Endothelial cell of umbilical vein (primary cell): ENCODE results near the gene PTPRU. TPM values are rescaled to one million over a fixed set of nuclear protein-coding genes. Genes with fewer than 3 reads are reported as not detected.

Source experiments
- BruUV-seq: library from RNA; stranded (reverse); fragments of 400-500 nt; replicated peaks from 2 replicates; lab custom pipeline; 2021; lab: Mats Ljungman, UMichigan
- CTCF ChIA-PET: fragments of 300-600, 350-600 bp; sonication (Branson Sonifier 250); formaldehyde crosslinking; loops from one replicate; lab custom pipeline; 2021; ENCODE audit warnings: antibody characterized with exemption, inconsistent platforms; lab: Charles Lee
- POLR2A ChIA-PET: fragments of 300-600, 350-600 bp; sonication (Branson Sonifier 250); formaldehyde crosslinking; loops from one replicate; lab custom pipeline; 2021; ENCODE audit warnings: antibody characterized with exemption, inconsistent platforms; lab: Charles Lee
- DNase-seq: peaks from one replicate; pipeline ENCODE4 v3.0.0-alpha.2; 2011; ENCODE audit warnings: low read depth, low spot score
- FAIRE-seq: peaks from 2 replicates; lab custom pipeline; 2011; peaks lifted over from hg19 to GRCh38; lab: Jason Lieb, UNC
- H2AFZ ChIP-seq: 2 replicates; pipeline ENCODE4 v1.6.0; 2012; ENCODE audit warnings: low read depth, low read length, control low read depth, inconsistent platforms
- H3K27ac ChIP-seq: 2 replicates; pipeline ENCODE4 v1.5.1; 2011; ENCODE audit warnings: low read depth, mild to moderate bottlenecking, control low read depth, low read length, moderate library complexity; ENCODE audit not compliant: insufficient read depth
- H3K27me3 ChIP-seq, 2 experiments: 2 replicates each; pipeline versions ENCODE4 v1.6.0 to v1.6.1; 2011; ENCODE audit warnings: low read length in 2 of 2, mixed read lengths in 1 of 2; ENCODE audit not compliant: control insufficient read depth in 2 of 2, insufficient read depth in 2 of 2
- H3K36me3 ChIP-seq, 2 experiments: 2 replicates in 1 of 2; 3 replicates in 1 of 2; pipeline ENCODE4 v1.5.1; 2011; ENCODE audit warnings: low read length in 2 of 2, mild to moderate bottlenecking in 1 of 2, moderate library complexity in 1 of 2; ENCODE audit not compliant: control insufficient read depth in 2 of 2, insufficient read depth in 2 of 2; ENCODE audit errors: extremely low read depth in 1 of 2
- H3K4me1 ChIP-seq: 3 replicates; pipeline ENCODE4 v1.5.1; 2011; ENCODE audit warnings: mild to moderate bottlenecking, low read length; ENCODE audit not compliant: control insufficient read depth, insufficient read depth; ENCODE audit errors: extremely low read depth
- H3K4me2 ChIP-seq: 2 replicates; pipeline ENCODE4 v1.6.1; 2011; ENCODE audit warnings: low read length, control low read depth, mixed read lengths; ENCODE audit not compliant: insufficient read depth
- H3K4me3 ChIP-seq, 3 experiments: fragments of 200-600 bp in 1 of 3; sonication (generic), shearing (Covaris generic) in 1 of 3; replicated peaks in 1 of 3; 2 replicates each; pipeline ENCODE4 v1.5.1; 2011 to 2016; ENCODE audit warnings: control low read depth in 3 of 3, low read length in 3 of 3, mild to moderate bottlenecking in 2 of 3, inconsistent platforms in 1 of 3, low read depth in 1 of 3, moderate library complexity in 1 of 3; ENCODE audit not compliant: insufficient read depth in 1 of 3
- H3K79me2 ChIP-seq: 2 replicates; pipeline ENCODE4 v1.6.0; 2012; ENCODE audit warnings: low read length, inconsistent platforms; ENCODE audit not compliant: control insufficient read depth, insufficient read depth
- H3K9ac ChIP-seq: replicated peaks from 2 replicates; pipeline ENCODE3; 2011; ENCODE audit warnings: low read length, control low read depth; ENCODE audit not compliant: insufficient read depth; ENCODE audit errors: extremely low read depth
- H3K9me1 ChIP-seq: replicated peaks from 3 replicates; pipeline ENCODE4 v1.6.0; 2011; ENCODE audit warnings: mild to moderate bottlenecking, low read length; ENCODE audit not compliant: control insufficient read depth, insufficient read depth; ENCODE audit errors: extremely low read depth
- H3K9me3 ChIP-seq: replicated peaks from 2 replicates; pipeline ENCODE4 v1.5.1; 2012; ENCODE audit warnings: low read length, inconsistent platforms; ENCODE audit not compliant: control insufficient read depth, insufficient read depth
- H4K20me1 ChIP-seq: replicated peaks from 2 replicates; pipeline ENCODE3; 2011; ENCODE audit warnings: mild to moderate bottlenecking, low read length; ENCODE audit not compliant: control insufficient read depth, insufficient read depth; ENCODE audit errors: extremely low read depth
- CTCF ChIP-seq, 2 donors: IDR thresholded peaks; 1 replicate in 1 of 2; 2 replicates in 1 of 2; pipeline ENCODE4 v1.5.1; 2011; ENCODE audit warnings: low read length in 2 of 2, mild to moderate bottlenecking in 2 of 2, moderate library complexity in 2 of 2, control low read depth in 1 of 2, inconsistent platforms in 1 of 2, low read depth in 1 of 2; ENCODE audit not compliant: insufficient read depth in 1 of 2; ENCODE audit errors: extremely low read depth in 1 of 2
- EZH2 ChIP-seq: IDR thresholded peaks from 2 replicates; pipeline ENCODE4 v1.6.1; 2012; ENCODE audit warnings: borderline replicate concordance, low read depth, mild to moderate bottlenecking, moderate library complexity, low read length, inconsistent platforms; ENCODE audit not compliant: severe bottlenecking
- FOS ChIP-seq: IDR thresholded peaks from 2 replicates; pipeline ENCODE4 v1.6.1; 2011; ENCODE audit warnings: mild to moderate bottlenecking, low read length, moderate library complexity, borderline replicate concordance; ENCODE audit not compliant: insufficient read depth
- GATA2 ChIP-seq: IDR thresholded peaks from 2 replicates; pipeline ENCODE4 v1.7.0; 2011; ENCODE audit warnings: low read depth, mild to moderate bottlenecking, moderate library complexity, mixed read lengths, low read length; ENCODE audit not compliant: insufficient read length, insufficient read depth
- JUN ChIP-seq: IDR thresholded peaks from 2 replicates; pipeline ENCODE4 v1.6.1; 2011; ENCODE audit warnings: borderline replicate concordance, low read depth; ENCODE audit not compliant: insufficient read length, insufficient read depth
- MAX ChIP-seq: IDR thresholded peaks from 2 replicates; pipeline ENCODE4 v1.6.1; 2011; ENCODE audit not compliant: insufficient read depth, insufficient read length
- MYC ChIP-seq: IDR thresholded peaks from one replicate; pipeline ENCODE4 v1.6.1; 2011; ENCODE audit warnings: mild to moderate bottlenecking, low read depth, low read length
- POLR2A ChIP-seq: IDR thresholded peaks from 2 replicates; pipeline ENCODE4 v1.6.1; 2012; ENCODE audit warnings: low read depth, mild to moderate bottlenecking, control low read depth, low read length
- POLR2AphosphoS5 ChIP-seq: IDR thresholded peaks from 2 replicates; pipeline ENCODE4 v1.6.1; 2012; ENCODE audit warnings: low read depth, mild to moderate bottlenecking, control low read depth, low read length, moderate library complexity; ENCODE audit not compliant: insufficient read depth
- dilution Hi-C: fragments of 300-500 bp; cut with MboI; formaldehyde crosslinking; loops from one replicate; pipeline ENCODE4 v1.15.0; 2019; ENCODE audit warnings: low sequenced_read_pairs; ENCODE audit not compliant: extremely low pct_ligation_motif_present
- intact Hi-C: fragments of 100-400 bp; cut with micrococcal nuclease; formaldehyde crosslinking; loops from one replicate; pipeline ENCODE4 v1.10.0; 2022
- polyA plus RNA-seq, 4 experiments: library from polyadenylated mRNA; depleted of rRNA in 3 of 4; stranded (reverse) in 3 of 4; unstranded in 1 of 4; fragments of >200 nt; gene quantifications; 2 replicates each; pipeline versions ENCODE4 v1.2.1 to v1.2.3, GENCODE V29; 2011 to 2012; ENCODE audit warnings: missing spikeins in 1 of 4
- total RNA-seq: library from RNA; stranded (reverse); gene quantifications from 2 replicates; pipeline ENCODE4 v1.2.3, GENCODE V29; 2021

Gene PTPRU
- total and polyA plus RNA-seq, 2 donors (not counting 3 experiments of a cell fraction or from before 2014, with no cell fraction given): 0.58 to 2.6 TPM

GRCh38 chr1:29251164-29252124 is 15.1 kb downstream of the PTPRU start:
- TF ChIP-seq JUN (no peak), POLR2A (no peak), FOS (no peak), MYC (no peak), EZH2 (no peak), MAX (no peak), POLR2AphosphoS5 (no peak), CTCF (IDR thresholded peaks at IDR 0.05; ENCODE audit: extremely low read depth in 1 of 2, insufficient read depth in 1 of 2, low read depth in 1 of 2, low read length in 2 of 2) (no peak), GATA2 (no peak)
- H3K9me1 ChIP-seq: no peaks in the 10 kb centered on the region
- no peak for DNase-seq
- dilution Hi-C loops (no loop called here), intact Hi-C loops (no loop called here)
- ChIA-PET CTCF (interaction anchor here (0.9 kb wide), 1 partner anchor 89 kb away, joined by 3 read pairs; no protein-coding TSS in a partner anchor), POLR2A (no interaction called here)
- H4K20me1 ChIP-seq: no peaks in the 10 kb centered on the region
- H3K27me3 ChIP-seq: peaks cover 0 to 1% of the 10 kb centered on the region in 2 experiments
- no TSS peak for BruUV-seq
- H3K4me3 ChIP-seq: no peak overlapping the region
- no peaks in the 10 kb centered on the region for H3K9me3 ChIP-seq
- no peak overlapping the region for H3K9ac ChIP-seq
- no peaks in the 10 kb centered on the region for H3K36me3 ChIP-seq
- no peak overlapping the region for H3K4me2 ChIP-seq
- no peak overlapping the region for H2AFZ ChIP-seq
- H3K27ac ChIP-seq: no peak overlapping the region
- H3K4me1 ChIP-seq: no peaks in the 10 kb centered on the region
- H3K79me2 ChIP-seq: no peaks in the 10 kb centered on the region
- FAIRE-seq: no peak
